Right cardiac atrium (tissue), 5 donors: ENCODE measurements around the gene ABR. TPM values are rescaled to one million over a fixed set of nuclear protein-coding genes. Genes with fewer than 3 reads are reported as not detected.

ENCODE experiments used
- ATAC-seq, 2 donors: fragments of 200-7000 bp; cut with Tn5 transposase; one replicate each; pipeline versions ENCODE4 v1.8.0 to v1.9.1; 2020; ENCODE audit warnings: moderate library complexity in 2 of 2, mild to moderate bottlenecking in 1 of 2
- DNase-seq, 3 donors: peaks; one replicate each; pipeline ENCODE4 v3.0.0-alpha.2; 2020
- H3K27ac ChIP-seq: one replicate; pipeline ENCODE4 v1.5.1; 2013; ENCODE audit warnings: mild to moderate bottlenecking, low read length, control low read depth, moderate library complexity
- H3K27me3 ChIP-seq: one replicate; pipeline ENCODE4 v1.6.1; 2013; ENCODE audit not compliant: control insufficient read depth, insufficient read depth
- H3K4me1 ChIP-seq: one replicate; pipeline ENCODE4 v1.6.1; 2013; ENCODE audit warnings: low read length; ENCODE audit not compliant: control insufficient read depth, insufficient read depth
- H3K4me3 ChIP-seq: one replicate; pipeline ENCODE4 v1.5.1; 2013; ENCODE audit warnings: low read length, control low read depth
- H3K9me3 ChIP-seq: one replicate; pipeline ENCODE4 v1.6.1; 2013; ENCODE audit warnings: low read length; ENCODE audit not compliant: control insufficient read depth
- WGBS: extraction: QIAGEN DNeasy Blood & Tissue Kit; methylation state at CpG from one replicate; pipeline ENCODE4 v1.1.7; 2013; 5-methylcytosine and 5-hydroxymethylcytosine counted together
- intact Hi-C, 4 donors: fragments of 100-400 bp; cut with DNase I; formaldehyde crosslinking; loops; one replicate each; pipeline versions ENCODE4 v1.11.0 to v1.14.0; 2022 to 2023
- polyA plus RNA-seq: library from polyadenylated mRNA; stranded (reverse); fragments of 200-250 nt; gene quantifications from one replicate; pipeline ENCODE4 v1.2.3, GENCODE V29; 2013
- total RNA-seq, 4 donors: library from RNA; stranded (reverse); fragmentation: NEBNext Ultra II Directional; extraction: Animal tissue kit (Norgen Biotek cat#: 25700); gene quantifications; one replicate each; pipeline ENCODE4 v1.2.1, GENCODE V29; 2021
- donor health status: healthy with polysubstance abuse.
- donor health status: DM: no; HTN: yes; CAD: no.
- donor health status: DM: no; HTN: no; CAD: no.
- donor health status: DM: no; HTN: yes; CAD: no; lungs with severe emphysema.
- donor health status: DM: yes; HTN: yes; CAD: no.

Gene ABR
- total and polyA plus RNA-seq, 5 donors: 77.4 to 164 (median 145) TPM

DNA sequence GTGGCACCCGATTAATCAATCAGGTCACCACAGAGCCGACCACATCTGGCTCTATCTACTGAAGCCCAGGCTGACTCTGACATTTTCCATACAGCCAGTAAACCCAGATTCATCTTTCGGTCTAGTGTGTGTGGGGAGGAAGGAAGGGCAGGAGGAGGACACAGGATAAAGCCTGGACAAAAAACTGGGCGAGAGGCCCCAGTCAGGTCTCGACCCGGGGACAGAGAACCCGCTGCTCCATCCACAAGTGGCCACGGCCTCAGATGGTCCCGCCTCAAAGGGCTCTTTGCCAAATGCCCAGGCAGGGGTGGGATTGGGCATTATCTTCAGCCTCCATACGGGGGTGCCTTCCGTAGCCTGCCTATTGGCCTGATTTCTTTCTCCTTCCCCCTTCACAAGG, 7.8 kb downstream of the ABR start:
- Histone ChIP-seq H3K4me3 (no peak overlapping the region), H3K27ac (no peak overlapping the region), H3K27me3 (no peaks in the 10 kb centered on the region), H3K4me1 (peaks cover 2% of the 10 kb centered on the region), H3K9me3 (no peaks in the 10 kb centered on the region)
- intact Hi-C loops: no loop called here
- no peak for DNase-seq
- peak; percentile 15 to 31 for ATAC-seq
- 67% methylated on average over 11 of the region's 11 CpGs for WGBS

DNA sequence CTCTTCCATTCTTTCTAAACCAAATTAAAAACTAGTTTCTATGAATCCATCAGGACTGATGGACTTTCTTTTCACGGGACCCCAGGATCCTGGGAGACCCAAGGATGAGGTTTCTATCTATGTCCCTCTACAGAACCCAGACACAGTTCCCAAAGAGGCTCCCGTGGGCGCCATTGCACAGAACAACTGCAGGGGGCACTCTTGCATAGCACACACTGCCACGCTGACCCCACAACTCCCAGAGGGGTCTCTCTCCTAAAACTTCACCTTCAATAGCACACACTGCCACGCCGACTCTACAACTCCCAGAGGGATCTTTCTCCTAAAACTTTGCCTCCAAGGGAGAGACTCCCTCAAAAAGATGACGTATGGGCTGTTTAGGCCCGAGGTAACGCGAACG, 9.0 kb downstream of the ABR start:
- H3K27ac ChIP-seq: no peak overlapping the region
- no peaks in the 10 kb centered on the region for H3K27me3 ChIP-seq
- intact Hi-C loops: no loop called here
- H3K9me3 ChIP-seq: no peaks in the 10 kb centered on the region
- DNase-seq (no peak), ATAC-seq (no peak)
- H3K4me1 ChIP-seq: peaks cover 2% of the 10 kb centered on the region
- WGBS: 90% methylated on average over 11 of the region's 11 CpGs
- H3K4me3 ChIP-seq: no peak overlapping the region

DNA sequence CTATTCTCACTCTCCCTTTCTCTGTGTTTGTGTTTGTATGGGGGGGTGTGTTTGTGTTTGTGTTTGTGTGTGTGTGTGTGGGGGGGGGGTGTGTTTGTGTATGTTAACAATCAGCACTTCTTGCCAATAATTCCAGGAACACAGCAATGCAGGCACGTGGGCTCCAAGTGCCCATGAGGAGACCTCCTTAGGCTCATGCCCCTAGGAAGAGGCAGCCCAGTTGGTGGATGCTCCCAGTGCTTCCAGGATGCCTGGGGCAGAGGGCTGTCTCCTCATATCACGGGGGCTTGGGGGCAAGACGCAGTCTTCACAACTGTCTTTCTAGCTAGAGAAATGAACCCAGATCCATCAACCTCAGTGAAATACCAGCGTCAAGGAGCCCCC, 9.9 kb downstream of the ABR start:
- 83% methylated on average over 4 of the region's 4 CpGs for WGBS
- no peaks in the 10 kb centered on the region for H3K9me3 ChIP-seq
- H3K27ac ChIP-seq: no peak overlapping the region
- no peaks in the 10 kb centered on the region for H3K27me3 ChIP-seq
- H3K4me3 ChIP-seq: no peak overlapping the region
- ATAC-seq: no peak
- no peak for DNase-seq
- peaks cover 2% of the 10 kb centered on the region for H3K4me1 ChIP-seq
- intact Hi-C loops: no loop called here

DNA sequence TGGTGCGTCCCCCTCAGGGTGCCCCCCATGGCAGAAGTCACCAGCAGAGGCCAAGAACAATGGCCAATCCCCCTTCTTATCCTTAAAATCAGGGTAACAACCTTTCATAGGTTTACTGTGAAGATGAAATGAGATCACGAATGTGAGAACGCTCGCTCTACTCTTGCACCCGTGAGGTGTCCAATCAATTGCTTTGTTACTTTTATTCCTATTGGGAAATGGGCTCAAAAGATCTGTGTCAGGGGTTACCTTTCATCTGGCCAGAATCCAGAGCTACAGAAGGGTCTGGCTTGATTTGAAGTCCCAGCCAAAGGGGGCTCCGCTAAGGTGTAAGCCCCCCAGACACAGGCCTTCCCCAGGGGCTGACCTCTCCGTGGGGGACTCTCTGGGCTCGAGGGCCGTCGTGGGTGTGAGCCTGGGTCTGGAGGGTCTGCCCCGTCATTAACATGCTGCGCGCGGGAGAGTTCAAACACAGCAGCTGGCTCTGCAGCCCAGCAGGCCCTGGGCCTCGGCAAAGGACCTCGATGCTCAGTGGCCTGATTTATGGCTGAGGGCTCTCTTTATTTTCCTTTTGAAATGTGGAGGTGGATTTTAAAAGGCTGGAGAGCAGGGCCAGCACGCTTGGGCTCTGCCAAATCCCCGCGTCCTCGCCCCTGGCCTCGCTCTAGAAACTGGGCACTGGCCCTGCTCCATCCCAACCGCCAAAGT, 10.4 kb downstream of the ABR start:
- no peak for ATAC-seq
- peaks cover 2% of the 10 kb centered on the region for H3K4me1 ChIP-seq
- intact Hi-C loops: no loop called here

DNA sequence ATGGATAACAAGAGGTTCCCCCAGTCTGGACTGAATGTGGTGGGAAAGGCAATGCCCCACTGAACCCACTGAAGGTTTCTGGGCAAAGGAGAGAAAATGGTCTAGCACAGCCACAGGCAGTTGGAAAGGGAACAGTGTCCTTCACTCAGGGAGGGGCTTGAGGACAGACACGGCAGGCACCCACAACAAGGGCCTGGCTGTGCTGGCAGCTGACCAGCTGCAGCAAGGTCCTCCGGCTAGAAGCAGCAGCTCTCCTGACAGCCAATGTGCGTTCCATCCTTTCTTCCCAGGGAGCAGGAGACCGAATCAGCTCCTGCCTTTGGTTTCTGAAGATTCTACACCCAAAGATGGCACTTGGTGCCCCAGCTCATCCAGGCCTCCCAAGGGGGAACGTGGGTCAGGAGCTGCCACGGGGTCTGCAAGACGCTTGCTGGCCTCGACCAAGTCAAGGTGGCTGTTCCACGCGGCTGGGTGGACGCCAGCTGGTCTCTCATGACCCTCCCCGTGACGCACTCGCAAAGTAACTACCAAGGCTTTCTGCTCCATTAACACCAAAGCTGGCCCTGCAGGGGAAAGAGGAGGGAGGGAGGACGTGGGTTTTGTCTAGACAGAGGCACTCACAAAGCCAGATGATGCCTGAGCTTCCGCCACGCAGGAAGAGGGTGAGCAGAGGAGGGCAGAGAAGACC, 11.1 kb downstream of the ABR start:
- Histone ChIP-seq H3K4me1 (peaks cover 2% of the 10 kb centered on the region), H3K27ac (no peak overlapping the region), H3K4me3 (no peak overlapping the region), H3K27me3 (no peaks in the 10 kb centered on the region), H3K9me3 (no peaks in the 10 kb centered on the region)
- 84% methylated on average over 17 of the region's 17 CpGs for WGBS
- intact Hi-C loops: no loop called here
- ATAC-seq: no peak
- no peak for DNase-seq

More for the DNA sequence above, 10.4 kb downstream of the ABR start:
- Histone ChIP-seq H3K27ac (no peak overlapping the region), H3K27me3 (no peaks in the 10 kb centered on the region), H3K4me3 (no peak overlapping the region), H3K9me3 (no peaks in the 10 kb centered on the region)
- WGBS: 88% methylated on average over 22 of the region's 22 CpGs
- DNase-seq: no peak

DNA sequence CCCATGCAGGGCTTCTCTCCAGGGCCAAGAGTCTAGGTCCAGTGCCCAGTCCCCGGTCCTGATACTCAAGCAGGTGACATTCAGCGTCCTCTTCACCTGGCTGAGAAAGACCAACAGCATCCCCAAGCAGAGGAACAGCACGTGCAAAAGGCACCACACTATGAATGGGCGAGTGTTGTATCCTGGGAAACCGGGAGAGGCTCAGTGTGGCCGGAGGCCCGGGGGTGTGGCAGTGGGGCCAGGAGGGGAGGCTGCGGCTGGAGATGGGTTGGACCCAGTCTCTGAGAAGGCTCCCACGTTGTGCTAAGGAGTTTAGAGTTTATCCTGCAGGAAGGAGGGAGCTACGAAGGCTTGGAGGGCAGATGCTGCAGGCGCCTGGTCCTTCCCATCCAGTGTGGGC, 13.5 kb downstream of the ABR start:
- no peak overlapping the region for H3K27ac ChIP-seq

DNA sequence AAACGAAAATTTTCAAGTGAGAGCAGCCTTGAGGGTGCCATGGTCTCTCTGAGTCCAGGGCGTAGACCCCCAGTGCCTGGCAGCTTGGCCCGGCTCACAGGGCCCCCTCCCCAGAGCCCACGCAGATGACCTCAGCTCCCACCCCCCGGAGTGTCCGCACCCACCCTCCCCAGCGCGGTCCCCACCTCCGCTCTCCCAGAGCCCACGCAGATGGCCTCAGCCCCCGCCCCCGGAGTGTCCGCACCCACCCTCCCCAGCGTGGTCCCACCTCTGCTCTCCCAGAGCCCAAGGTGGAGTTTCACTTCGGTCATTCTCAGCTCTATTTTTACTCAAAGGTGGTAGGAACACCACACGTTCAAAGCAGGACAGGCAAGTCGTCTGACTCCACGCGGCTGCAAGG, 13.9 kb downstream of the ABR start:
- H3K9me3 ChIP-seq: no peaks in the 10 kb centered on the region
- 76% methylated on average over 19 of the region's 19 CpGs for WGBS
- DNase-seq: no peak
- H3K4me1 ChIP-seq: peaks cover 2% of the 10 kb centered on the region
- intact Hi-C loops: no loop called here
- no peak overlapping the region for H3K4me3 ChIP-seq
- H3K27ac ChIP-seq: no peak overlapping the region
- ATAC-seq: peak in 1 of 2 donors; percentile 9
- H3K27me3 ChIP-seq: no peaks in the 10 kb centered on the region

More for the DNA sequence above, 13.5 kb downstream of the ABR start:
- no peak overlapping the region for H3K4me3 ChIP-seq
- no peaks in the 10 kb centered on the region for H3K9me3 ChIP-seq
- intact Hi-C loops: no loop called here
- H3K4me1 ChIP-seq: peaks cover 2% of the 10 kb centered on the region
- ATAC-seq (peak in 1 of 2 donors; percentile 15), DNase-seq (no peak)
- H3K27me3 ChIP-seq: no peaks in the 10 kb centered on the region
- WGBS: 66% methylated on average over 11 of the region's 11 CpGs

DNA sequence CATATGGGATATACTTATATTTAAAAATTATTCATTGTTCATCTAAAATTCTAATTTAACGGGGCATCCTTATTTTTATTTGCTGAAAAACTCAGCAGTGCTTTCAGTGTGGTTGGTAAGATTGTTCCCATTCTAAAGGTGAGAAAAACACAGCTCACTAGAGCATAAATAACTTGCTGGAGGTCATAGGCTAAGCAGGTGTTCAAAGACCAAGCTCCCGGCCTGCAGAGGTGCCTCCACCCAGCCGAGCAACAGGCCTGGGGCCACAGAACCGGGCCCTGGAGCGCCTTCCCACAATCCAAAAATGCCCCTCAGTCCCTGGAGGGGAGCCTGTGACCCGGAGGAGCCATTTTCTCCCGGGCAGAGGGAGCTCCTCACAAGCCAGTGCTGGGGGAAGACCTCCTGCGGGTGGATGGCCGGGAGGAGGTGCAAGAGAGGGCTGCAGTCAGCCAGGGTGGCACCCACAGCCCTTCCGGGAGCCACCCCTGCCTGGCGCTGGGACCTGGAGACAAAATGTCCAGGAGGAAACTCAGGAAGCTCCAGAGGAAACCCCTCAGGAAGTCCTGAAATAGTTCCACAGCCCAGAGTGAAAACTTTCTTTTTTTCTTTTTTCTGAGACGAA, 14.7 kb downstream of the ABR start:
- Histone ChIP-seq H3K27me3 (no peaks in the 10 kb centered on the region), H3K9me3 (no peaks in the 10 kb centered on the region), H3K27ac (peak overlapping the region; percentile 46), H3K4me1 (peaks cover 2% of the 10 kb centered on the region), H3K4me3 (no peak overlapping the region)
- WGBS: 50% methylated on average over 12 of the region's 12 CpGs
- DNase-seq (peak; percentile 75 to 86 (median 79)), ATAC-seq (peak; percentile 73 to 91)
- intact Hi-C loops: no loop called here

DNA sequence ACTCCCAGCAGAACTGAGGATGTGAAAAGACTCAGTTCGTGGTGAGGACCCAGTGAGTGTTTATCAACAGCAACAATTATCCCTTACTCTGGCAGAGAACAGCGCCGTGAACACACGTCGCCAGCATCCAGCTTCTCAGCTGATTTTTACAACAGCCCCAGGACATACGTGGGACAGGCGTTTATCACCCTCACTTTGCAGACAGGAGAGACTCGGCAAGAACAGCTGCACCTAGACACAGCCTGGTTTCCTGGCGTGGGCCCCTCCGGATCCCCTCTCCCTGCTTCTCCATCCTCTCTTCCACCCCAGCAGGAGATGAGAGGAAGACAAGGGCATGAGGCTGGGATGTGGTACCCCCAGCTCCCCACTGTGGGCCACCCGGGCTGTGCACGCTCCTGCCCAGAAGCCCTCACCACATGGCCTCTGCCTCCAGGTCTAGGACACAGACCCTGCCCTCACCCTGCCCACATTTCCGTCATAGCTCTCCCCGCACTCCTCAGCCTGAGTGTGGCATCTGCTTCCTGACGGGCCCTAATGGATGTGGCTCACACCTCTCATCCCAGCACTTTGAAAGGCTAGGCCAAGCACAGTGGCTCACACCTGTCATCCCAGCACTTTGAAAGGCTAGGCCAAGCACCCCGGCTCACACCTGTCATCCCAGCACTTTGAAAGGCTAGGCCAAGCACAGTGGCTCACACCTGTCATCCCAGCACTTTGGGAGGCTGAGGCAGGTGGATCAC, 17.5 kb downstream of the ABR start:
- intact Hi-C loops: no loop called here
- Histone ChIP-seq H3K27ac (no peak overlapping the region), H3K27me3 (no peaks in the 10 kb centered on the region), H3K9me3 (no peaks in the 10 kb centered on the region), H3K4me1 (no peaks in the 10 kb centered on the region), H3K4me3 (no peak overlapping the region)
- no peak for ATAC-seq
- no peak for DNase-seq
- 90% methylated on average over 16 of the region's 16 CpGs for WGBS

DNA sequence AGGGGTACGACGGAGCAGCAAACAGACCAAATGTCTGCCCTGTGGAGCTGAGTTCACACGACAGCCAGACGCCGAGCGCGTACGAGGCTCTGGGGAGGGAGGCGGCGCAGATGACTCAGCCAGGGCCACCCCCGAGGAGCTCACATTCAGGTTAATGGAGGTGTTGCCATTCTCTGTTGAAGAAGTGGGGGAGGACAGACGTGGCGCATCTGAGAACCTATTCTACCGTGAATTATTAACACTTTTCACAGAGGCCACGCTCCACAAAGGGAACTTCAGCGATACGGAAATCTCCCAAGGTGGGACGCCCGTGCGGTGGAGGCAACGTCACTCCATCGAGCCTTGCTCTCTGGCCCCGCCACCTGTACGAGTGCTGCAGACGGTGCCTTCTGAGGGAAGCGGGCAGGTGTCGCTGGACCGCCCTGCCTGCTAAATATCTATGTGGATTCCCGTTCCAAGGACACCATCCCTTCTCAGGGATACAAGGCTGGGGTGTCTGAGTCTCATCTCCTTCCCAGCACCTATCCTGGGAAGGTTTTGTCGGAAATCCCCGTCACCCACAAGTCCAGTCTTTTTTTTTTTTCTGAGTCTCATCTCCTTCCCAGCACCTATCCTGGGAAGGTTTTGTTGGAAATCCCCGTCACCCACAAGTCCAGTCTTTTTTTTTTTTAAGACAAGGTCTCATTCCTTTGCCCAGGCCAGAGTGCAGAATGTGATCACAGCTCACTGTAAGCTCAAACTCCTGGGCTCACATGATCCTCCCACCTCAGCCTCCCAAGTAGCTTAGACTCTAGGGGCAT, 19.0 kb downstream of the ABR start:
- no peaks in the 10 kb centered on the region for H3K9me3 ChIP-seq
- DNase-seq: no peak
- ATAC-seq: no peak
- H3K4me1 ChIP-seq: no peaks in the 10 kb centered on the region
- intact Hi-C loops: no loop called here
- no peak overlapping the region for H3K4me3 ChIP-seq
- WGBS: 88% methylated on average over 32 of the region's 32 CpGs
- no peaks in the 10 kb centered on the region for H3K27me3 ChIP-seq
- no peak overlapping the region for H3K27ac ChIP-seq
